GM23338 (cell line): ENCODE results near the gene ALDH7A1.

Source experiments
- CREB1 ChIP-seq: fragments of 250-450 bp; sonication (Bioruptor Pico); IDR thresholded peaks from 2 replicates; pipeline ENCODE4 v1.5.0; 2020; ENCODE audit warnings: low read depth, mild to moderate bottlenecking, moderate library complexity
- CTCF ChIP-seq, 2 experiments: fragments of 200-600 bp in 1 of 2; sonication (generic) in 1 of 2; conservative IDR thresholded peaks; 2 replicates each; pipeline versions ENCODE4 v1.5.1 to v1.6.1; 2016 to 2017; ENCODE audit warnings: antibody characterized with exemption in 2 of 2, low read depth in 2 of 2, mild to moderate bottlenecking in 2 of 2, moderate library complexity in 1 of 2
- ETS1 ChIP-seq: IDR thresholded peaks from 2 replicates; pipeline ENCODE4 v1.6.1; 2016; ENCODE audit warnings: antibody characterized with exemption
- EZH2 ChIP-seq: fragments of 200-600 bp; sonication (generic); IDR thresholded peaks from one replicate; pipeline ENCODE4 v1.8.0; 2017; ENCODE audit warnings: antibody characterized with exemption, mild to moderate bottlenecking, low read depth; ENCODE audit not compliant: unreplicated experiment
- EZH2phosphoT487 ChIP-seq: fragments of 200-600 bp; sonication (generic); IDR thresholded peaks from one replicate; pipeline ENCODE4 v1.8.1; 2018; ENCODE audit warnings: antibody characterized with exemption; ENCODE audit not compliant: unreplicated experiment
- POLR2AphosphoS5 ChIP-seq: IDR thresholded peaks from 2 replicates; pipeline ENCODE4 v1.6.1; 2016; ENCODE audit warnings: antibody characterized with exemption, low read depth
- REST ChIP-seq: IDR thresholded peaks from one replicate; pipeline ENCODE4 v1.6.1; 2018; ENCODE audit warnings: antibody characterized with exemption; ENCODE audit not compliant: unreplicated experiment
- STAT1 ChIP-seq: IDR thresholded peaks from one replicate; pipeline ENCODE4 v1.6.1; 2016; ENCODE audit warnings: antibody characterized with exemption; ENCODE audit not compliant: unreplicated experiment

GRCh38 chr5:126509339-126509738 is 85.7 kb downstream of the ALDH7A1 start:
- TF ChIP-seq CTCF (conservative IDR thresholded peaks at IDR 0.05; ENCODE audit: low read depth in 2 of 2), result no peak
- no peak for TF ChIP-seq EZH2
- TF ChIP-seq POLR2AphosphoS5, result no peak
- no peak for TF ChIP-seq STAT1
- no peak for TF ChIP-seq REST
- no peak for TF ChIP-seq ETS1
- TF ChIP-seq CREB1, result no peak
- TF ChIP-seq EZH2phosphoT487, result no peak
